ENCODE measurements around the gene EEF1A2. TPM values are rescaled to one million over a fixed set of nuclear protein-coding genes. Genes with fewer than 3 reads are reported as not detected.
A peak's percentile ranks its signal among the peaks of the same experiment; 100 is the strongest.

The EEF1A2 gene
- total RNA-seq, 1 donor from 2014 or later = 55.3 TPM

- Mint-ChIP-seq H3K4me1 (ENCODE audit: low read depth, unreplicated experiment) (peaks cover 25% of the 10 kb centered on the region), H3K27ac (ENCODE audit: unreplicated experiment) (peak overlapping the region; percentile 85), H3K4me3 (ENCODE audit: unreplicated experiment) (peak overlapping the region; percentile 72), H3K27me3 (ENCODE audit: unreplicated experiment) (peaks cover 11% of the 10 kb centered on the region), H3K9me3 (ENCODE audit: unreplicated experiment) (peaks cover 7% of the 10 kb centered on the region), H3K36me3 (ENCODE audit: unreplicated experiment) (no peaks in the 10 kb centered on the region)
- TF ChIP-seq CTCF (IDR thresholded peaks at IDR 0.05; ENCODE audit: partially characterized antibody, unreplicated experiment) = no peak
- DNase-seq = peak; percentile 69
Measured at GRCh38 chr20:63456429-63457284, 42.2 kb downstream of the EEF1A2 start.

- DNase-seq = no peak
- H3K9me3 Mint-ChIP-seq (ENCODE audit: unreplicated experiment) = peaks cover 10% of the 10 kb centered on the region
- peak overlapping the region; percentile 75 for H3K4me3 Mint-ChIP-seq (ENCODE audit: unreplicated experiment)
- no peak overlapping the region for H3K27ac Mint-ChIP-seq (ENCODE audit: unreplicated experiment)
- H3K36me3 Mint-ChIP-seq (ENCODE audit: unreplicated experiment) = no peaks in the 10 kb centered on the region
- H3K27me3 Mint-ChIP-seq (ENCODE audit: unreplicated experiment) = peaks cover 15% of the 10 kb centered on the region
- peaks cover 25% of the 10 kb centered on the region for H3K4me1 Mint-ChIP-seq (ENCODE audit: low read depth, unreplicated experiment)
- no peak for TF ChIP-seq CTCF (IDR thresholded peaks at IDR 0.05; ENCODE audit: partially characterized antibody, unreplicated experiment)
Measured at GRCh38 chr20:63455568-63455859, 43.4 kb downstream of the EEF1A2 start.

- TF ChIP-seq CTCF (IDR thresholded peaks at IDR 0.05; ENCODE audit: partially characterized antibody, unreplicated experiment) = no peak
- no peak for DNase-seq
- H3K27ac Mint-ChIP-seq (ENCODE audit: unreplicated experiment) = peak overlapping the region; percentile 93
- H3K36me3 Mint-ChIP-seq (ENCODE audit: unreplicated experiment) = no peaks in the 10 kb centered on the region
- peaks cover 15% of the 10 kb centered on the region for H3K27me3 Mint-ChIP-seq (ENCODE audit: unreplicated experiment)
- peak overlapping the region; percentile 75 for H3K4me3 Mint-ChIP-seq (ENCODE audit: unreplicated experiment)
- H3K9me3 Mint-ChIP-seq (ENCODE audit: unreplicated experiment) = peaks cover 10% of the 10 kb centered on the region
- H3K4me1 Mint-ChIP-seq (ENCODE audit: low read depth, unreplicated experiment) = peaks cover 24% of the 10 kb centered on the region
Measured at GRCh38 chr20:63454731-63455567, 43.9 kb downstream of the EEF1A2 start.

GRCh38 chr20:63452821-63453523, 45.9 kb downstream of the EEF1A2 start:
- no peak for DNase-seq
- Mint-ChIP-seq H3K4me1 (ENCODE audit: low read depth, unreplicated experiment) (peaks cover 29% of the 10 kb centered on the region), H3K27me3 (ENCODE audit: unreplicated experiment) (peaks cover 16% of the 10 kb centered on the region), H3K4me3 (ENCODE audit: unreplicated experiment) (no peak overlapping the region), H3K9me3 (ENCODE audit: unreplicated experiment) (peaks cover 15% of the 10 kb centered on the region), H3K36me3 (ENCODE audit: unreplicated experiment) (no peaks in the 10 kb centered on the region), H3K27ac (ENCODE audit: unreplicated experiment) (peak overlapping the region; percentile 91)
- TF ChIP-seq CTCF (IDR thresholded peaks at IDR 0.05; ENCODE audit: partially characterized antibody, unreplicated experiment) = no peak

All from glutamatergic neuron (in vitro differentiated cells).